ENCODE measurements around the gene PRDM5. TPM values are rescaled to one million over a fixed set of nuclear protein-coding genes. Genes with fewer than 3 reads are reported as not detected.
A peak's percentile ranks its signal among the peaks of the same experiment; 100 is the strongest.

The PRDM5 gene
- total RNA-seq, 2 donors from 2014 or later: 9.6 to 36.3 TPM

DNA sequence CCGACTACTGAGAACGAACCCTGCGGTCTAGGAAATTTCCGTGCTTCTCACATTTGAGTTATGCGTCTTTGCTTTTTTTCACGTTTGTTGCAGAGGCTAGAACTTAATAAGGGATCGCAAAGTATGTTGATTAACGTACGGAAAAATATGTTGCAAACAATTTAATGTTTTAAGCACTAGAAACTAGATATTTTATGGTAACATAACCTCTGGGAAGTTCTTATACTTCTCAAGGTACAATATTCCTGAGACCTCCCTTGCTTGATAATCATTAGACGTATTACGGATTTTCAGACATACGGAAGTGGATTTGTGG lies 639 bp upstream of the PRDM5 start:
- Histone ChIP-seq H3K4me1 (peaks cover 46% of the 10 kb centered on the region), H3K27ac (peak overlapping the region; percentile 76 to 96 (median 94)), H3K4me3 (peak overlapping the region; percentile 60 to 68), H3K27me3 (no peaks in the 10 kb centered on the region), H3K36me3 (replicated peaks in 1 of 2; ENCODE audit: insufficient read depth in 1 of 2, low read depth in 2 of 2) (no peaks in the 10 kb centered on the region), H3K9me3 (no peaks in the 10 kb centered on the region)
- ATAC-seq (no peak), DNase-seq (no peak)
- TF ChIP-seq POLR2A (IDR thresholded peaks at IDR 0.05) (no peak), CTCF (IDR thresholded peaks at IDR 0.05) (peak in 1 of 7 experiments; percentile 3)
- 8 to 10% methylated on average over 12 of the region's 12 CpGs for WGBS, 2 donors
- intact Hi-C loops (cut with DNase I): no loop called here

DNA sequence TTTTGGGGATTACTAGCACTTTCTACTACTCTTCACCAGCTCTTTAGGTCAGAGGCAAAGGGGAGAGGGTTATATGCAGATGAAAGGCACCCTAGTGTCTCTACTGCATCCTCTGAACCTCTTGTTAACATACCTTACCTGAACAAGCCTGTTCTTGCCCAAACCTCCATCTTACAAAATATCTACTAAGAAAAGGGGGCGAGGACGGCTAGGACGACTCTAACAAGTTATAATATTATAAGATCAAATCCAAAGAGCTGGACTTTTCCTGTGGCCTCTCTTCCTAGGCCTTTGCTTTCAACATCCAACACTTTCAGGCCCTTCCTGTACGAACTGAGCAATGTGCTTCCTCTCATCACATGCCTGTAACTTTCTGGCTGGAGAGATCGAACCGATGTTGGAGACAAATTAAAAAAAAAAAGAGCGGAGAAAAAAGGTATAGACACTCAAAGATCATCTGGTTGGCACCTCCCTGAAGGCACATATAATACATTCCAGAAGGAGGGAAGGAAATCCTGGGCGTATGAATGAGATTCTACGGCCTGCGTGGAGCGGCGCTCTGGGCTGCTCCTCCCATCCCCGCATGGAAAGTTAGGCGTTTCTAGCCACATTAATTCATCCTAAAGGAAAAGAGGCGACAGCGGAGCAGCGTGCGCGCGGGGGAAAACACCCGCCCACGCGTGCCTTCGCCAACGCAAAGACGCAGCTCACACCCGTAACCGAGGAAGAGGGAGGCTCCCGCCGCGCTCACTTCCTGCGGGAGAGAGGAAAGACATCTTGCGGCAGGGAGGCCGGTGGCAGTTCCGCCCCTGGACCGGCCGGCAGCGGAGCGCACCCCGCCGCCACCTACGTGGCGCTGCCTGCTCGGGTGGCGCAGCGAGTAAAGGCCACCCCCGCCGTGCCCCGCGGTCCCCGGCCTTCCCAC lies 808 bp downstream of the PRDM5 start:
- TF ChIP-seq POLR2A (IDR thresholded peaks at IDR 0.05): peak; percentile 64 to 81 (median 78)
- no peak for TF ChIP-seq CTCF (IDR thresholded peaks at IDR 0.05)
- 1 to 3% methylated on average over 14 to 46 of the region's 51 CpGs for WGBS, 2 donors
- Histone ChIP-seq H3K9me3 (no peaks in the 10 kb centered on the region), H3K27me3 (no peaks in the 10 kb centered on the region), H3K36me3 (replicated peaks in 1 of 2; ENCODE audit: insufficient read depth in 1 of 2, low read depth in 2 of 2) (no peaks in the 10 kb centered on the region), H3K4me1 (peaks cover 52% of the 10 kb centered on the region), H3K4me3 (peak overlapping the region; percentile 60 to 68), H3K27ac (peak overlapping the region; percentile 76 to 96 (median 94))
- peak; percentile 68 to 75 (median 72) for DNase-seq
- ATAC-seq: peak; percentile 79
- intact Hi-C loops (cut with DNase I): no loop called here

- TF ChIP-seq CTCF (IDR thresholded peaks at IDR 0.05) (no peak), POLR2A (IDR thresholded peaks at IDR 0.05) (no peak)
- intact Hi-C loops (cut with DNase I): no loop called here
- Histone ChIP-seq H3K4me3 (no peak overlapping the region), H3K4me1 (peaks cover 52% of the 10 kb centered on the region), H3K27ac (peak overlapping the region in 3 of 4 donors; percentile 8 to 92 (median 24)), H3K36me3 (replicated peaks in 1 of 2; ENCODE audit: insufficient read depth in 1 of 2, low read depth in 2 of 2) (no peaks in the 10 kb centered on the region), H3K9me3 (no peaks in the 10 kb centered on the region), H3K27me3 (no peaks in the 10 kb centered on the region)
- ATAC-seq (no peak), DNase-seq (no peak)
- WGBS, 2 donors: 37 to 38% methylated on average over 2 of the region's 2 CpGs
Observed at GRCh38 chr4:120920666-120921065, 1.9 kb downstream of the PRDM5 start.

- DNase-seq: no peak
- no peaks in the 10 kb centered on the region for H3K9me3 ChIP-seq
- H3K27me3 ChIP-seq: no peaks in the 10 kb centered on the region
- intact Hi-C loops (cut with DNase I): no loop called here
- no peak overlapping the region for H3K4me3 ChIP-seq
- H3K36me3 ChIP-seq (replicated peaks in 1 of 2; ENCODE audit: insufficient read depth in 1 of 2, low read depth in 2 of 2): no peaks in the 10 kb centered on the region
- 61 to 71% methylated on average over 1 of the region's 1 CpG for WGBS, 2 donors
- peaks cover 50% of the 10 kb centered on the region for H3K4me1 ChIP-seq
- ATAC-seq: no peak
- peak overlapping the region in 3 of 4 donors; percentile 4 to 92 (median 53) for H3K27ac ChIP-seq
- TF ChIP-seq CTCF (IDR thresholded peaks at IDR 0.05): peak in 5 of 7 experiments; percentile 31 to 42 (median 39)
- TF ChIP-seq POLR2A (IDR thresholded peaks at IDR 0.05): no peak
Observed at GRCh38 chr4:120919358-120919757, 3.2 kb downstream of the PRDM5 start.

Measured in body of pancreas (tissue), 4 donors.